ENCODE results near the gene SOCS7.

The SOCS7 gene

GRCh38 chr17:38369124-38369886 lies 17.7 kb downstream of the SOCS7 start:
- DNase-seq, result no peak

GRCh38 chr17:38379448-38379847 lies 27.8 kb downstream of the SOCS7 start:
- no peak for DNase-seq

GRCh38 chr17:38395090-38395489 lies 43.4 kb downstream of the SOCS7 start:
- DNase-seq, result no peak

- DNase-seq, result no peak
Observed at GRCh38 chr17:38397227-38397626, 45.6 kb downstream of the SOCS7 start.

GRCh38 chr17:38400286-38400685 lies 48.6 kb downstream of the SOCS7 start:
- DNase-seq, result no peak

- no peak for DNase-seq
Observed at GRCh38 chr17:38401459-38401858, 49.8 kb downstream of the SOCS7 start.

GRCh38 chr17:38402897-38403296 lies 51.3 kb downstream of the SOCS7 start:
- DNase-seq, result no peak

GRCh38 chr17:38403491-38403890 lies 51.8 kb downstream of the SOCS7 start:
- no peak for DNase-seq

- DNase-seq, result no peak
Observed at GRCh38 chr17:38404174-38404943, 52.7 kb downstream of the SOCS7 start.

GRCh38 chr17:38405654-38406053 lies 54.0 kb downstream of the SOCS7 start:
- no peak for DNase-seq

- no peak for DNase-seq
Observed at GRCh38 chr17:38410201-38410600, 58.6 kb downstream of the SOCS7 start.

- no peak for DNase-seq
Observed at GRCh38 chr17:38415250-38416194, 63.9 kb downstream of the SOCS7 start.

GRCh38 chr17:38416840-38417209 lies 65.2 kb downstream of the SOCS7 start:
- DNase-seq, result no peak

- no peak for DNase-seq
Observed at GRCh38 chr17:38417210-38417951, 65.7 kb downstream of the SOCS7 start.

GRCh38 chr17:38418062-38418692 lies 66.5 kb downstream of the SOCS7 start:
- DNase-seq, result no peak

GRCh38 chr17:38418693-38419507 lies 67.3 kb downstream of the SOCS7 start:
- DNase-seq, result no peak

GRCh38 chr17:38419508-38419981 lies 67.9 kb downstream of the SOCS7 start:
- no peak for DNase-seq

GRCh38 chr17:38420518-38420917 lies 68.9 kb downstream of the SOCS7 start:
- no peak for DNase-seq

- DNase-seq, result no peak
Observed at GRCh38 chr17:38421171-38421841, 69.7 kb downstream of the SOCS7 start.
